Measurements from ENCODE around the gene TMEM131L. TPM values are rescaled to one million over a fixed set of nuclear protein-coding genes. Genes with fewer than 3 reads are reported as not detected.

The TMEM131L gene
- polyA plus RNA-seq, 2 of the 4 experiments (the other 2 are of a cell fraction), result 3.4 to 5.0 TPM

DNA sequence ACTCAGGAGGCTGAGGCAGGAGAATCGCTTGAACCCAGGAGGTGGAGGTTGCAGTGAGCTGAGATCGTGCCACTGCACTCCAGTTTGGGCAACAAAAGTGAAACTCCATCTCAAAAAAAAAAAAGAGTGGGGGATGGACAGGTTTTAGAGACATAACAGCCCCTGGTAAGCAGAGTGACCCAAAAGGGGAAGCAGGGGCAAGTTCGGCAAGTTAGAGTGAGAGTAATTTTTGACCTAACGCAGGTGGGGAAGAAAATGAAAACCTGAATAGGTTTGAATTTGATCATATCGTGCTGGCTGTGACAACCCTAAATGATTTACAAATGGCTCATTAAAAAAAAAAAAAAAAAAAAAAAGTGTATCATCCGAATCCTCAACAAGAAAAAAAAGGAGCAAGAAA, 25.7 kb upstream of the TMEM131L start:
- ChIA-PET CTCF (no interaction called here), POLR2A (no interaction called here)
- no peak for ATAC-seq
- no peak for TF ChIP-seq MAFK (IDR thresholded peaks at IDR 0.05; ENCODE audit: partially characterized antibody)
- no peaks in the 10 kb centered on the region for H3K9me3 ChIP-seq
- 78% methylated on average over 6 of the region's 6 CpGs for WGBS (ENCODE audit: missing lambda C conversion rate)
- H3K4me2 ChIP-seq, result no peak overlapping the region
- no peak for FAIRE-seq
- no peak overlapping the region for H3K27ac ChIP-seq
- H3K4me3 ChIP-seq, result no peak overlapping the region
- DNase-seq (ENCODE audit: low read depth in 1 of 2, low spot score in 1 of 2), result no peak
- no peaks in the 10 kb centered on the region for H3K4me1 ChIP-seq

DNA sequence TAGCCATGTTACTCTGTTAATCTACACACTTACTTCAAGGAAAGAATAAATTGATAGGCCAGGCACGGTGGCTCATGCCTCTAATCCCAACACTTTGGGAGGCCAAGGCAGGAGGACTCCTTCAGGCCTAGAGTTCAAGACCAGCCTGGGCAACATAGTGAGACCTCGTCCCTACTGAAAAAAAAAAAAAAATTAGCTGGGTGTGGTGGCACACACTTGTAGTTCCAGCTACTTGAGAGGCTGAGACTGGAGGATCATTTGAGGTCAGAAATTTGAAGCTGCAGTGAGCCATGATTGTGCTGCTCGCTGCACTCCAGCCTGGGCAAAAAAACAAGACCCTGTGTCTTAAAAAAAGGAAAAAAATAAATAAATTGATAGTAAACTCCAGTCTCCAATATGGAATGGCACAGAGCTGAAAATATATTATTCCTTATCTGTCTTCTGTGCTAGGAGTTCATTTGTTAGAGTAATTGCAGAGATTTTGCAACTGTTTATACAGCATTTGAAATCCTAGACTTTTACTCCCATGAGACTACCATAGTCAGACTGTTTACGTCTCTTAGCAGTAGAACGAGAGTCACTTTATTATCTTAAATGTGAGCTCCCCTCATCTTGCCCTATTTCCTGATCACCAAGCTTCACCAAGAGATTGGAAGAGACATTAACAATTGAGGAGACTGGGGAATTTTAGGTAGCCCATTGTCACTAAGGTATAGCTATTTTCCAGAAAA, 18.8 kb upstream of the TMEM131L start:
- TF ChIP-seq, protein P1, sequence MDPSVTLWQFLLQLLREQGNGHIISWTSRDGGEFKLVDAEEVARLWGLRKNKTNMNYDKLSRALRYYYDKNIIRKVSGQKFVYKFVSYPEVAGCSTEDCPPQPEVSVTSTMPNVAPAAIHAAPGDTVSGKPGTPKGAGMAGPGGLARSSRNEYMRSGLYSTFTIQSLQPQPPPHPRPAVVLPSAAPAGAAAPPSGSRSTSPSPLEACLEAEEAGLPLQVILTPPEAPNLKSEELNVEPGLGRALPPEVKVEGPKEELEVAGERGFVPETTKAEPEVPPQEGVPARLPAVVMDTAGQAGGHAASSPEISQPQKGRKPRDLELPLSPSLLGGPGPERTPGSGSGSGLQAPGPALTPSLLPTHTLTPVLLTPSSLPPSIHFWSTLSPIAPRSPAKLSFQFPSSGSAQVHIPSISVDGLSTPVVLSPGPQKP (IDR thresholded peaks at IDR 0.05; ENCODE audit: low read depth, low read length), result no peak
- TF ChIP-seq TFCP2L1 (CRISPR knock-in tag; IDR thresholded peaks at IDR 0.05), result no peak
- no peak for DNase-seq (ENCODE audit: low read depth in 1 of 2, low spot score in 1 of 2)
- 76% methylated on average over 5 of the region's 5 CpGs for WGBS (ENCODE audit: missing lambda C conversion rate)
- Histone ChIP-seq H3K9me3 (no peaks in the 10 kb centered on the region), H3K4me2 (no peak overlapping the region), H3K27ac (no peak overlapping the region), H3K4me3 (no peak overlapping the region), H3K4me1 (no peaks in the 10 kb centered on the region)
- no peak for FAIRE-seq
- ChIA-PET CTCF (no interaction called here), POLR2A (interaction anchor here (1.0 kb wide), 1 partner anchor 18 kb away, joined by 4 read pairs; the partner anchor contains the start of gene TMEM131L)
- no peak for ATAC-seq

DNA sequence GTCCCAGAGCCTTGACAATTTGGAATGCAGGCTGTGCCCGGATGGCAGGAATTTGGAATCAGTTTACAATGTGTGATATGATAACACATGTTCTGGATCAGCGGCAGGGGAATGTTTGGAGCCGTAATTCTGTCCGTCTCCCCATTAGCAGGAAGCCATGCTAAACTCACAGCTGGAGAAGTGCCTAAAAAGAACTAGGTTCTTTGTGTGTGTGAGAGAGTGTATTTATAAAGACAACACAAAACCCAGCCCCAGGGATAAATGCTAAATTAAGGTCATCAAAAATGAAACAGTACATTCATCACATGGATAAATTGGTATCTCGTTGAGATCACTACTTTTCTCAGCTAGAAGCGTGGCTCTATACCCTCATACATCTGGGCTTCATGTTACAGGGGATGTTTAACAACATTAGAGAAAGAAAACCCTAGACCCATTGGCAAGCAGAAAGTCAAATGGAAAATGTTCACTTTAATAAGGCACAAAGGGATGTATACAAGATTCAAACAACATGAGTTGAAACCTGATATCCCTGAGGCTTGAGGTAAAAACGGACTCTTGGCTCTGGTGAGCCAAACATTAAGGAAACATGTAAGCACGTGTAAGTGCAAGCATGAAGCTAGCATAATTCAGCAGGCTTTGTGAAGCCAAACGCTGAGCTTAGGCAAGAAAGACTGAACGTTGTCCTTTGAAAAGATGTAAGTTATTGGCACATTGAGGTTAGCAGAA, 18.0 kb upstream of the TMEM131L start:
- POLR2A ChIA-PET, result interaction anchor here (1.0 kb wide), 1 partner anchor 18 kb away, joined by 4 read pairs; the partner anchor contains the start of gene TMEM131L
- WGBS (ENCODE audit: missing lambda C conversion rate), result 58% methylated on average over 10 of the region's 10 CpGs
- no peak for ATAC-seq

More for the DNA sequence above, 18.0 kb upstream of the TMEM131L start:
- Histone ChIP-seq H3K9me3 (no peaks in the 10 kb centered on the region), H3K4me2 (no peak overlapping the region), H3K4me1 (no peaks in the 10 kb centered on the region), H3K27ac (no peak overlapping the region), H3K4me3 (no peak overlapping the region)
- CTCF ChIA-PET, result no interaction called here
- DNase-seq (ENCODE audit: low read depth in 1 of 2, low spot score in 1 of 2), result no peak
- FAIRE-seq, result no peak
- TF ChIP-seq TFCP2L1 (CRISPR knock-in tag; IDR thresholded peaks at IDR 0.05), result no peak
- TF ChIP-seq, protein P2, sequence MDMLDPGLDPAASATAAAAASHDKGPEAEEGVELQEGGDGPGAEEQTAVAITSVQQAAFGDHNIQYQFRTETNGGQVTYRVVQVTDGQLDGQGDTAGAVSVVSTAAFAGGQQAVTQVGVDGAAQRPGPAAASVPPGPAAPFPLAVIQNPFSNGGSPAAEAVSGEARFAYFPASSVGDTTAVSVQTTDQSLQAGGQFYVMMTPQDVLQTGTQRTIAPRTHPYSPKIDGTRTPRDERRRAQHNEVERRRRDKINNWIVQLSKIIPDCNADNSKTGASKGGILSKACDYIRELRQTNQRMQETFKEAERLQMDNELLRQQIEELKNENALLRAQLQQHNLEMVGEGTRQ (IDR thresholded peaks at IDR 0.05), result no peak
- no peak for TF ChIP-seq BHLHE40 (IDR thresholded peaks at IDR 0.05; ENCODE audit: low read depth, low read length)
- TF ChIP-seq, protein P3, sequence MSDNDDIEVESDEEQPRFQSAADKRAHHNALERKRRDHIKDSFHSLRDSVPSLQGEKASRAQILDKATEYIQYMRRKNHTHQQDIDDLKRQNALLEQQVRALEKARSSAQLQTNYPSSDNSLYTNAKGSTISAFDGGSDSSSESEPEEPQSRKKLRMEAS (IDR thresholded peaks at IDR 0.05), result no peak
- TF ChIP-seq HOXB13 (CRISPR knock-in tag; IDR thresholded peaks at IDR 0.05; ENCODE audit: low read depth), result no peak
- no peak for TF ChIP-seq MYC (IDR thresholded peaks at IDR 0.05; ENCODE audit: borderline replicate concordance, low read length)
- TF ChIP-seq CEBPB (IDR thresholded peaks at IDR 0.05), result no peak
- TF ChIP-seq, protein P4, sequence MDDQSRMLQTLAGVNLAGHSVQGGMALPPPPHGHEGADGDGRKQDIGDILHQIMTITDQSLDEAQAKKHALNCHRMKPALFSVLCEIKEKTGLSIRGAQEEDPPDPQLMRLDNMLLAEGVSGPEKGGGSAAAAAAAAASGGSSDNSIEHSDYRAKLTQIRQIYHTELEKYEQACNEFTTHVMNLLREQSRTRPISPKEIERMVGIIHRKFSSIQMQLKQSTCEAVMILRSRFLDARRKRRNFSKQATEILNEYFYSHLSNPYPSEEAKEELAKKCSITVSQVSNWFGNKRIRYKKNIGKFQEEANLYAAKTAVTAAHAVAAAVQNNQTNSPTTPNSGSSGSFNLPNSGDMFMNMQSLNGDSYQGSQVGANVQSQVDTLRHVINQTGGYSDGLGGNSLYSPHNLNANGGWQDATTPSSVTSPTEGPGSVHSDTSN (IDR thresholded peaks at IDR 0.05), result no peak
- TF ChIP-seq EHF (CRISPR knock-in tag; IDR thresholded peaks at IDR 0.05), result no peak
- TF ChIP-seq KDM5A (IDR thresholded peaks at IDR 0.05), result no peak
- TF ChIP-seq, protein P5, sequence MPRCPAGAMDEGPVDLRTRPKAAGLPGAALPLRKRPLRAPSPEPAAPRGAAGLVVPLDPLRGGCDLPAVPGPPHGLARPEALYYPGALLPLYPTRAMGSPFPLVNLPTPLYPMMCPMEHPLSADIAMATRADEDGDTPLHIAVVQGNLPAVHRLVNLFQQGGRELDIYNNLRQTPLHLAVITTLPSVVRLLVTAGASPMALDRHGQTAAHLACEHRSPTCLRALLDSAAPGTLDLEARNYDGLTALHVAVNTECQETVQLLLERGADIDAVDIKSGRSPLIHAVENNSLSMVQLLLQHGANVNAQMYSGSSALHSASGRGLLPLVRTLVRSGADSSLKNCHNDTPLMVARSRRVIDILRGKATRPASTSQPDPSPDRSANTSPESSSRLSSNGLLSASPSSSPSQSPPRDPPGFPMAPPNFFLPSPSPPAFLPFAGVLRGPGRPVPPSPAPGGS (IDR thresholded peaks at IDR 0.05), result no peak
- TF ChIP-seq, protein P6, sequence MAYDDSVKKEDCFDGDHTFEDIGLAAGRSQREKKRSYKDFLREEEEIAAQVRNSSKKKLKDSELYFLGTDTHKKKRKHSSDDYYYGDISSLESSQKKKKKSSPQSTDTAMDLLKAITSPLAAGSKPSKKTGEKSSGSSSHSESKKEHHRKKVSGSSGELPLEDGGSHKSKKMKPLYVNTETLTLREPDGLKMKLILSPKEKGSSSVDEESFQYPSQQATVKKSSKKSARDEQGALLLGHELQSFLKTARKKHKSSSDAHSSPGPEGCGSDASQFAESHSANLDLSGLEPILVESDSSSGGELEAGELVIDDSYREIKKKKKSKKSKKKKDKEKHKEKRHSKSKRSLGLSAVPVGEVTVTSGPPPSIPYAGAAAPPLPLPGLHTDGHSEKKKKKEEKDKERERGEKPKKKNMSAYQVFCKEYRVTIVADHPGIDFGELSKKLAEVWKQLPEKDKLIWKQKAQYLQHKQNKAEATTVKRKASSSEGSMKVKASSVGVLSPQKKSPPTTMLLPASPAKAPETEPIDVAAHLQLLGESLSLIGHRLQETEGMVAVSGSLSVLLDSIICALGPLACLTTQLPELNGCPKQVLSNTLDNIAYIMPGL (CRISPR knock-in tag; IDR thresholded peaks at IDR 0.05; ENCODE audit: borderline replicate concordance), result no peak
- TF ChIP-seq HEYL (CRISPR knock-in tag; IDR thresholded peaks at IDR 0.05), result no peak
- TF ChIP-seq EHMT2 (IDR thresholded peaks at IDR 0.05; ENCODE audit: low read depth), result no peak
- no peak for TF ChIP-seq ZC3H11A (IDR thresholded peaks at IDR 0.05)
- TF ChIP-seq RARB (CRISPR knock-in tag; IDR thresholded peaks at IDR 0.05), result no peak
- TF ChIP-seq SMC3 (IDR thresholded peaks at IDR 0.05), result no peak
- TF ChIP-seq JUNB (IDR thresholded peaks at IDR 0.05), result no peak
- TF ChIP-seq, protein P7, sequence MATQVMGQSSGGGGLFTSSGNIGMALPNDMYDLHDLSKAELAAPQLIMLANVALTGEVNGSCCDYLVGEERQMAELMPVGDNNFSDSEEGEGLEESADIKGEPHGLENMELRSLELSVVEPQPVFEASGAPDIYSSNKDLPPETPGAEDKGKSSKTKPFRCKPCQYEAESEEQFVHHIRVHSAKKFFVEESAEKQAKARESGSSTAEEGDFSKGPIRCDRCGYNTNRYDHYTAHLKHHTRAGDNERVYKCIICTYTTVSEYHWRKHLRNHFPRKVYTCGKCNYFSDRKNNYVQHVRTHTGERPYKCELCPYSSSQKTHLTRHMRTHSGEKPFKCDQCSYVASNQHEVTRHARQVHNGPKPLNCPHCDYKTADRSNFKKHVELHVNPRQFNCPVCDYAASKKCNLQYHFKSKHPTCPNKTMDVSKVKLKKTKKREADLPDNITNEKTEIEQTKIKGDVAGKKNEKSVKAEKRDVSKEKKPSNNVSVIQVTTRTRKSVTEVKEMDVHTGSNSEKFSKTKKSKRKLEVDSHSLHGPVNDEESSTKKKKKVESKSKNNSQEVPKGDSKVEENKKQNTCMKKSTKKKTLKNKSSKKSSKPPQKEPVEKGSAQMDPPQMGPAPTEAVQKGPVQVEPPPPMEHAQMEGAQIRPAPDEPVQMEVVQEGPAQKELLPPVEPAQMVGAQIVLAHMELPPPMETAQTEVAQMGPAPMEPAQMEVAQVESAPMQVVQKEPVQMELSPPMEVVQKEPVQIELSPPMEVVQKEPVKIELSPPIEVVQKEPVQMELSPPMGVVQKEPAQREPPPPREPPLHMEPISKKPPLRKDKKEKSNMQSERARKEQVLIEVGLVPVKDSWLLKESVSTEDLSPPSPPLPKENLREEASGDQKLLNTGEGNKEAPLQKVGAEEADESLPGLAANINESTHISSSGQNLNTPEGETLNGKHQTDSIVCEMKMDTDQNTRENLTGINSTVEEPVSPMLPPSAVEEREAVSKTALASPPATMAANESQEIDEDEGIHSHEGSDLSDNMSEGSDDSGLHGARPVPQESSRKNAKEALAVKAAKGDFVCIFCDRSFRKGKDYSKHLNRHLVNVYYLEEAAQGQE (IDR thresholded peaks at IDR 0.05), result no peak
- TF ChIP-seq CBX2 (IDR thresholded peaks at IDR 0.05; ENCODE audit: borderline replicate concordance, low read depth), result no peak

Data from A549 (cell line).